Muscle of leg (tissue), 11 donors: Measurements from ENCODE around the gene APC2. TPM values are rescaled to one million over a fixed set of nuclear protein-coding genes. Genes with fewer than 3 reads are reported as not detected.

Experiments
- DNase-seq: peaks from one replicate; pipeline ENCODE4 v3.0.0; 2013
- H3K27ac ChIP-seq: one replicate; pipeline ENCODE4 v1.5.1; 2013; ENCODE audit warnings: mild to moderate bottlenecking, low read length, control low read depth
- H3K27me3 ChIP-seq: one replicate; pipeline ENCODE4 v1.6.1; 2013; ENCODE audit warnings: low read length; ENCODE audit not compliant: control insufficient read depth, insufficient read depth
- H3K36me3 ChIP-seq: one replicate; pipeline ENCODE4 v1.6.1; 2013; ENCODE audit warnings: low read length; ENCODE audit not compliant: control insufficient read depth, insufficient read depth
- H3K4me1 ChIP-seq: one replicate; pipeline ENCODE4 v1.6.1; 2013; ENCODE audit warnings: low read length; ENCODE audit not compliant: control insufficient read depth, insufficient read depth
- H3K4me3 ChIP-seq: one replicate; pipeline ENCODE4 v1.5.1; 2013; ENCODE audit warnings: low read length, control low read depth
- H3K9me3 ChIP-seq: replicated peaks from 2 replicates; pipeline ENCODE4 v1.6.1; 2013; ENCODE audit warnings: low read depth, low read length; ENCODE audit not compliant: control insufficient read depth
- WGBS: methylation state at CpG from one replicate; pipeline ENCODE4 v1.1.5; 2013; ENCODE audit warnings: missing lambda C conversion rate; ENCODE audit not compliant: insufficient coverage; 5-methylcytosine and 5-hydroxymethylcytosine counted together
- polyA plus RNA-seq, 8 donors: library from polyadenylated mRNA; unstranded; fragments of 120-200 nt; gene quantifications; one replicate each; pipeline versions ENCODE4 v1.2.1 to v1.2.3, GENCODE V29; 2013; ENCODE audit warnings: inconsistent platforms in 1 of 8, low replicate concordance in 1 of 8; ENCODE audit not compliant: insufficient read length in 8 of 8, insufficient read depth in 1 of 8
- total RNA-seq: library from RNA; stranded (reverse); fragments of 120-200 nt; gene quantifications from one replicate; pipeline ENCODE4 v1.2.4, GENCODE V29; 2013

Gene APC2
- total and polyA plus RNA-seq, 9 donors: 0.40 to 1.3 (median 1.1) TPM

- WGBS: 94% methylated on average over 3 of the region's 14 CpGs
- H3K36me3 ChIP-seq: peaks cover 90% of the 10 kb centered on the region
- H3K27me3 ChIP-seq: no peaks in the 10 kb centered on the region
- no peaks in the 10 kb centered on the region for H3K4me1 ChIP-seq
- H3K4me3 ChIP-seq: no peak overlapping the region
- DNase-seq: no peak
- no peak overlapping the region for H3K27ac ChIP-seq
- H3K9me3 ChIP-seq: no peaks in the 10 kb centered on the region
Observed at GRCh38 chr19:1429750-1430149, 20.2 kb upstream of the APC2 start.

GRCh38 chr19:1430246-1430645 is 19.7 kb upstream of the APC2 start:
- Histone ChIP-seq H3K4me3 (no peak overlapping the region), H3K36me3 (peaks cover 89% of the 10 kb centered on the region)
- WGBS: 88% methylated on average over 7 of the region's 14 CpGs

GRCh38 chr19:1431759-1432506 is 18.0 kb upstream of the APC2 start:
- Histone ChIP-seq H3K9me3 (no peaks in the 10 kb centered on the region), H3K36me3 (peaks cover 79% of the 10 kb centered on the region), H3K27me3 (no peaks in the 10 kb centered on the region), H3K4me3 (no peak overlapping the region), H3K27ac (no peak overlapping the region), H3K4me1 (no peaks in the 10 kb centered on the region)
- DNase-seq: no peak
- 84% methylated on average over 22 of the region's 24 CpGs for WGBS

More at GRCh38 chr19:1430246-1430645, 19.7 kb upstream of the APC2 start:
- no peaks in the 10 kb centered on the region for H3K9me3 ChIP-seq
- no peaks in the 10 kb centered on the region for H3K27me3 ChIP-seq
- no peak overlapping the region for H3K27ac ChIP-seq
- no peak for DNase-seq
- H3K4me1 ChIP-seq: no peaks in the 10 kb centered on the region

GRCh38 chr19:1432507-1432887 is 17.4 kb upstream of the APC2 start:
- H3K4me1 ChIP-seq: no peaks in the 10 kb centered on the region
- WGBS: 94% methylated on average over 16 of the region's 16 CpGs
- DNase-seq: no peak
- H3K4me3 ChIP-seq: no peak overlapping the region
- H3K27ac ChIP-seq: no peak overlapping the region
- H3K9me3 ChIP-seq: no peaks in the 10 kb centered on the region
- no peaks in the 10 kb centered on the region for H3K27me3 ChIP-seq
- peaks cover 75% of the 10 kb centered on the region for H3K36me3 ChIP-seq

- Histone ChIP-seq H3K9me3 (no peaks in the 10 kb centered on the region), H3K27me3 (no peaks in the 10 kb centered on the region), H3K4me1 (peaks cover 3% of the 10 kb centered on the region), H3K27ac (no peak overlapping the region), H3K4me3 (no peak overlapping the region), H3K36me3 (peaks cover 67% of the 10 kb centered on the region)
- DNase-seq: no peak
- 86% methylated on average over 42 of the region's 47 CpGs for WGBS
Observed at GRCh38 chr19:1433119-1434039, 16.5 kb upstream of the APC2 start.

- Histone ChIP-seq H3K27ac (no peak overlapping the region), H3K36me3 (peaks cover 61% of the 10 kb centered on the region)
- WGBS: 90% methylated on average over 17 of the region's 17 CpGs
Observed at GRCh38 chr19:1434040-1434366, 15.9 kb upstream of the APC2 start.

GRCh38 chr19:1434577-1435060 is 15.3 kb upstream of the APC2 start:
- Histone ChIP-seq H3K9me3 (no peaks in the 10 kb centered on the region), H3K36me3 (peaks cover 59% of the 10 kb centered on the region), H3K4me1 (peaks cover 10% of the 10 kb centered on the region), H3K27me3 (no peaks in the 10 kb centered on the region), H3K4me3 (no peak overlapping the region), H3K27ac (no peak overlapping the region)
- no peak for DNase-seq
- WGBS: 82% methylated on average over 31 of the region's 39 CpGs

More at GRCh38 chr19:1434040-1434366, 15.9 kb upstream of the APC2 start:
- Histone ChIP-seq H3K27me3 (no peaks in the 10 kb centered on the region), H3K9me3 (no peaks in the 10 kb centered on the region), H3K4me3 (no peak overlapping the region), H3K4me1 (peaks cover 4% of the 10 kb centered on the region)
- DNase-seq: no peak

- 83% methylated on average over 17 of the region's 21 CpGs for WGBS
- Histone ChIP-seq H3K27ac (no peak overlapping the region), H3K4me1 (peaks cover 18% of the 10 kb centered on the region), H3K36me3 (peaks cover 59% of the 10 kb centered on the region), H3K27me3 (no peaks in the 10 kb centered on the region), H3K9me3 (no peaks in the 10 kb centered on the region), H3K4me3 (no peak overlapping the region)
- no peak for DNase-seq
Observed at GRCh38 chr19:1435378-1435989, 14.4 kb upstream of the APC2 start.

GRCh38 chr19:1437609-1438008 is 12.3 kb upstream of the APC2 start:
- no CpG with 5 or more reads among the region's 8 CpGs for WGBS
- Histone ChIP-seq H3K4me3 (no peak overlapping the region), H3K4me1 (peaks cover 20% of the 10 kb centered on the region), H3K27me3 (no peaks in the 10 kb centered on the region), H3K9me3 (no peaks in the 10 kb centered on the region), H3K27ac (no peak overlapping the region), H3K36me3 (peaks cover 65% of the 10 kb centered on the region)
- no peak for DNase-seq
